ENCODE data around the gene FUT7. TPM values are rescaled to one million over a fixed set of nuclear protein-coding genes. Genes with fewer than 3 reads are reported as not detected.
A peak's percentile ranks its signal among the peaks of the same experiment; 100 is the strongest.
"Not testable (repeated sequence)": the region's sequence is repeated elsewhere in the genome, so short reads cannot be mapped to it uniquely, and the experiment has no call there.

FUT7 gene
- total RNA-seq, 4 donors from 2014 or later = 0.32 to 0.83 TPM; not detected in 2

DNA sequence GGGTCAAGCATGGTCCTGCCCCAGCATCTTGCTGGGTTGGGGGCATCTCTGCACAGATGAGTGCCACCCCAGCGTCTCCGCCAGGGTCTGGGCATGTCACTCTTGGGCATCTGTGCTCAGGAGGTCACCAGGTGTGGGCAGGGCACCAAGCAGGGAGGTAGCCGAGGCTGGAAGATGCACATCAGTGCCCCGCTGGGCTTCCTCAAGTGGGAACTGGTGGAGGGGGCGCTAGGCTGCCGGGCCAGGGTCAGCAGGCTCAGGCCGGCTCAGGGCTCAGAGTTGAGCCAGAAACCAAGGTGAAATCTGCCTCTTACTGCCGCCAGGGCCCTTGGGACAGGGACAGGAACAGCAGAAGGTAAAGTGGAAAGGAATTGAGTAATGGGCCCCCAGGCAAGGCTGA is 4.0 kb upstream of the FUT7 start:
- Histone ChIP-seq H3K4me3 (no peak overlapping the region), H3K4me1 (peaks cover 9 to 19% (median 14%) of the 10 kb centered on the region in 4 donors), H3K9me3 (no peaks in the 10 kb centered on the region), H3K27me3 (peaks cover 0 to 8% (median 0%) of the 10 kb centered on the region in 4 donors), H3K36me3 (peaks cover 8 to 41% (median 37%) of the 10 kb centered on the region in 4 donors), H3K27ac (replicated peaks in 1 of 4) (no peak overlapping the region)
- TF ChIP-seq, protein P1, sequence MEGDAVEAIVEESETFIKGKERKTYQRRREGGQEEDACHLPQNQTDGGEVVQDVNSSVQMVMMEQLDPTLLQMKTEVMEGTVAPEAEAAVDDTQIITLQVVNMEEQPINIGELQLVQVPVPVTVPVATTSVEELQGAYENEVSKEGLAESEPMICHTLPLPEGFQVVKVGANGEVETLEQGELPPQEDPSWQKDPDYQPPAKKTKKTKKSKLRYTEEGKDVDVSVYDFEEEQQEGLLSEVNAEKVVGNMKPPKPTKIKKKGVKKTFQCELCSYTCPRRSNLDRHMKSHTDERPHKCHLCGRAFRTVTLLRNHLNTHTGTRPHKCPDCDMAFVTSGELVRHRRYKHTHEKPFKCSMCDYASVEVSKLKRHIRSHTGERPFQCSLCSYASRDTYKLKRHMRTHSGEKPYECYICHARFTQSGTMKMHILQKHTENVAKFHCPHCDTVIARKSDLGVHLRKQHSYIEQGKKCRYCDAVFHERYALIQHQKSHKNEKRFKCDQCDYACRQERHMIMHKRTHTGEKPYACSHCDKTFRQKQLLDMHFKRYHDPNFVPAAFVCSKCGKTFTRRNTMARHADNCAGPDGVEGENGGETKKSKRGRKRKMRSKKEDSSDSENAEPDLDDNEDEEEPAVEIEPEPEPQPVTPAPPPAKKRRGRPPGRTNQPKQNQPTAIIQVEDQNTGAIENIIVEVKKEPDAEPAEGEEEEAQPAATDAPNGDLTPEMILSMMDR (IDR thresholded peaks at IDR 0.05) = no peak
- TF ChIP-seq POLR2AphosphoS5 (IDR thresholded peaks at IDR 0.05) = no peak
- 83% methylated on average over 5 of the region's 8 CpGs for WGBS
- DNase-seq (ENCODE audit: extremely low spot score) = no peak
- intact Hi-C loops (cut with DNase I) = loop anchor here (2.0 to 5.0 kb wide), 2 partner anchors 89 to 249 kb away; partner anchors contain the start of gene C8G

DNA sequence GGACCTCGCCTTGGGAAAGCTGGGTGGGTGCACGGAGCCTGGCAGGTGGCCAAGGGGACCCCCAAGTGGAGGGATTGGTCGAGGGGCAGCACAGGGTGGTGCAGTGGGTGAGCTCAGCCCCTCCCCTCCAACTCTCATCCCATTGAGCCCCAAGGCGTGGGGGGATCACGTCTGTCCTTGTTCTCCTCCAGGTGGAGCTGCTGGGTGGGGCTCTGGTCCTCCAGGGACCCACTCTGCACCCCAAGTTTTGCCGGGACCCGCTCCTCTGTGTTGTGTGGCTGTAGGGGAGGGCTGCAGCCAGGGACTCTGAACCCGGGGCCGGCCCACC is 3.6 kb upstream of the FUT7 start:
- no peak overlapping the region for H3K27ac ChIP-seq (replicated peaks in 1 of 4)
- peaks cover 9 to 16% (median 14%) of the 10 kb centered on the region in 4 donors for H3K4me1 ChIP-seq
- TF ChIP-seq, protein P1 (IDR thresholded peaks at IDR 0.05) = peak in 1 of 3 experiments; percentile 8
- no peak for TF ChIP-seq POLR2A (IDR thresholded peaks at IDR 0.05; ENCODE audit: low read depth)
- 30% methylated on average over 7 of the region's 9 CpGs for WGBS
- peaks cover 3 to 37% (median 33%) of the 10 kb centered on the region in 4 donors for H3K36me3 ChIP-seq
- no peak for DNase-seq (ENCODE audit: extremely low spot score)
- peaks cover 0 to 8% (median 0%) of the 10 kb centered on the region in 4 donors for H3K27me3 ChIP-seq
- no peaks in the 10 kb centered on the region for H3K9me3 ChIP-seq
- no peak overlapping the region for H3K4me3 ChIP-seq
- intact Hi-C loops (cut with DNase I) = loop anchor here (2.0 to 5.0 kb wide), 2 partner anchors 88 to 249 kb away; partner anchors contain the start of gene C8G

DNA sequence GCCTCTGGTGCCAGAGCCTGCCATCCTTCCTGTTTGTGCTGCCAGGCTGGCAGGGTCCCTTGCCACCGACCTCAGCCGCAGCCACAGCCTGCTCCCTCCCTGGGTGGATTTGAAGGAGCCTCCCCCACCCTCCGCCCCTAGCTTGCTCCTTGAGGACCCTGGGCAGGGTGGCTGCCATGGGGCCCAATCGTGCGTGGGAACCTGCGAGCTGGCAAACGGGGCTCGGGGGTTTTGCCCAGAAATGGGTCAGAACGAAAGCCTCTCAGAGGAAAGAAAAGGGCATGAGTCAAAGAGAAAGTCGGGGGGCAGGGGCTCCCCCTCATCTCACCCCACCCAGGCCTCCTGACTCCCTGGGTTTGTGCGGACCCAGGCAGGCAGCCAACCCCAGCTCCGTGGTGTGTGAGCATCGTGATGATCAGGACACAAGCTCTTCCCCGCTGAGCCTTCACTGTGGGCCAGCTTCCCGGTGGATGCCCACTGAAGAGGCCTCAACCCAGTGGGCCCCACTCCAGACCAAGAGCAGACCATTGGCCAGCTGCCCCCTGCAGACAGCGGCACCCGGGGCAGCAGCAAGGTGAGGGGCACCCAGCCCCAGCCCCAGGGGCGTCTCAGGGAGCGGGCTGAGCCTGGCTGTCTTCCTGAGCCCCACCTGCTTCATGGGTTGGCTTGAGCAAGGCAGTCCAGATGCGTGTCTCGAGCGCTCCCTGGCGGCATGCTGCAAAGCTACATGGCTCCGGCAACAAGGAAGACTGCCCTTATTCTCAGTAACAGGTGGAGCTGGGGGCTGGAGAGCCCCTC is 3.0 kb upstream of the FUT7 start:
- WGBS = 21% methylated on average over 10 of the region's 24 CpGs
- Histone ChIP-seq H3K27me3 (peaks cover 0 to 8% (median 0%) of the 10 kb centered on the region in 4 donors), H3K36me3 (peaks cover 0 to 31% (median 27%) of the 10 kb centered on the region in 4 donors), H3K27ac (replicated peaks in 1 of 4) (no peak overlapping the region), H3K9me3 (no peaks in the 10 kb centered on the region), H3K4me3 (peak overlapping the region in 1 of 4 donors; percentile 25), H3K4me1 (peaks cover 9 to 17% (median 14%) of the 10 kb centered on the region in 4 donors)
- DNase-seq (ENCODE audit: extremely low spot score) = no peak
- TF ChIP-seq, protein P1 (IDR thresholded peaks at IDR 0.05) = peak; percentile 88 to 94 (median 90)
- TF ChIP-seq POLR2A (IDR thresholded peaks at IDR 0.05; ENCODE audit: low read depth) (no peak), POLR2AphosphoS5 (IDR thresholded peaks at IDR 0.05) (peak in 1 of 2 donors; percentile 54)
- intact Hi-C loops (cut with DNase I) = loop anchor here (2.0 to 5.0 kb wide), 2 partner anchors 88 to 248 kb away; partner anchors contain the start of gene C8G

DNA sequence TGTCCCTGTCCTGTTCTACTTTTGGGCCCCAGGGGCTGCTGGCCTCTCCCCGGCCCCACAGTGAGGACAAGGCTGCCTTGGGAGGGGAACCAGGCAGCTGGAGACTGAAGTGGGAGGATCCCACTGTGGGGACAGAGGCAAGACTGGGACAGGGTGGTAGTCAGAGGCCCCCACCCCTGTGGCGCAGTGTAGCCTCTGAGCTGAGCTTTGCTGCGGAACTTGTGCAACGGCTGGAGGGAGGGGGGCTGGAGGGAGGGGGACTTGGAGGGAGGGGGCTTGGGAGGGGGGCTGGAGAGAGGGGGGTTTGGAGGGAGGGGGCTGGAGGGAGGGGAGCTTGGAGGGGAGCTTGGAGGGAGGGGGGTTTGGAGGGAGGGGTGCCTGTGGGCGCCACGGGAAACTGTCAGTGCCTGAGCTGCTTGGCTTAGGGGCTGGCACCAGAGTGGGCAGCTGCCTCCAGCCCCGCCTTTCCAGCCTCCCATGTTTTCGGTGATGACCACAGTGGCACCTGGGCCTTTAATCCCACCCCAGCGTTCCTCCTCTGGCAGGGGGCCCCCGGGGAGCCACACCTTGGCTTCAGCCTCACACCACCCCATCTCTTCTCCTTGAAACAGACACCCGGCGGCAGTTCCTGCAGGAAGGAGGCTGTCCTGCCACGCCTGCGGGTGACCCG is 2.3 kb upstream of the FUT7 start:
- Histone ChIP-seq H3K27me3 (peaks cover 0 to 8% (median 0%) of the 10 kb centered on the region in 4 donors), H3K4me3 (peak overlapping the region in 3 of 4 donors; percentile 14 to 39 (median 27)), H3K9me3 (no peaks in the 10 kb centered on the region), H3K4me1 (peaks cover 11 to 25% (median 20%) of the 10 kb centered on the region in 4 donors), H3K27ac (replicated peaks in 1 of 4) (no peak overlapping the region), H3K36me3 (peaks cover 0 to 24% (median 20%) of the 10 kb centered on the region in 4 donors)
- no peak for TF ChIP-seq POLR2AphosphoS5 (IDR thresholded peaks at IDR 0.05)
- TF ChIP-seq, protein P1 (IDR thresholded peaks at IDR 0.05) = no peak
- no peak for TF ChIP-seq POLR2A (IDR thresholded peaks at IDR 0.05; ENCODE audit: low read depth)
- TF ChIP-seq EP300 (IDR thresholded peaks at IDR 0.05) = no peak
- intact Hi-C loops (cut with DNase I) = loop anchor here (2.0 kb wide), 1 partner anchor 247 kb away; no protein-coding TSS in a partner anchor
- WGBS = 47% methylated on average over 11 of the region's 15 CpGs
- DNase-seq (ENCODE audit: extremely low spot score) = no peak

DNA sequence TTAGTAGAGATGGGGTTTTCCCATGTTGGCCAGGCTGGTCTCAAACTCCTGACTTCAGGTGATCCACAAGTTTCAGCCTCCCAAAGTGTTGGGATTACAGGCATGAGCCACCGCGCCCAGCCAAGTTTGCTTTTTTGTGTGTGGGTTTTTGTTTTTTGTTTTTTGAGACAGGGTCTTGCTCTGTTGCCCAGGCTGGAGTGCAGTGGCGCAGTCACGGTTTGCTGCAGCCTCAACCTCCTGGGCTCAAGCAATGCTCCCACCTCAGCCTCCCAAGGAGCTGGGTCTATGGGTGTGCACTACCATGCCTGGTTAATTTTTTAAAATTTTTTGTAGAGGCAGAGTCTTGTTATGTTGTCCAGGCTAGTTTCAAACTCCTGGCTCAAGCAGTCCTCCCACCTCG is 1.6 kb upstream of the FUT7 start:
- intact Hi-C loops (cut with DNase I); H3K27ac ChIP-seq (replicated peaks in 1 of 4); H3K9me3 ChIP-seq; DNase-seq (ENCODE audit: extremely low spot score); H3K27me3 ChIP-seq: not testable (repeated sequence)
- peaks cover 0 to 17% (median 13%) of the 10 kb centered on the region in 4 donors for H3K36me3 ChIP-seq
- peak overlapping the region in 3 of 4 donors; percentile 14 to 39 (median 27) for H3K4me3 ChIP-seq
- H3K4me1 ChIP-seq = peaks cover 18 to 32% (median 27%) of the 10 kb centered on the region in 4 donors
- WGBS = 92% methylated on average over 5 of the region's 5 CpGs

All from esophagus muscularis mucosa (tissue), 4 donors.